HG03460 (cell line): Measurements from ENCODE around the gene CST9L.

Experiments
- ATAC-seq: cut with Tn5 transposase; IDR thresholded peaks from one replicate; pipeline ENCODE4 v1.9.1; 2021; ENCODE audit not compliant: unreplicated experiment

Gene CST9L

DNA sequence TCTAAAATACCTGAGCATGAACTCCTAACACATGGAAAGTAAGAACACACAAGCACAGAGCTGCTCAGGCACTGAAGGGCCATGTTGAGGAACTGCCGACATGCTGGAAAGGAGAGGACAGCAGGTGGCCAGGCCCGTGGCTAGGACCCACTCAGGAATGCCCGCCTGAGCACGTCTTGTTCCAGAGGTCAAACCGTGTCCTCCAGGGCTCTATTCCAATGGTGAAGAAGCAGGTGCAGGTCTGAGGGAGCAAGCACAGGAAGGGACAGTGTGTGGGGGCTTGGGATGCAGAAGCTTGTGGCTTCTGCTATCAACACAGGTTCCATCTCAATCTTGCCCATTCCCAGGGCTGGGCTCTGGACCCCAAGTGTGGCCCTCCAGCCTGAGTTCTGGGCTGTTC lies 20.7 kb downstream of the CST9L start:
- no peak for ATAC-seq

GRCh38 chr20:23546435-23547144 lies 21.7 kb downstream of the CST9L start:
- no peak for ATAC-seq

GRCh38 chr20:23544133-23544532 lies 24.2 kb downstream of the CST9L start:
- ATAC-seq: no peak

GRCh38 chr20:23542801-23543200 lies 25.5 kb downstream of the CST9L start:
- ATAC-seq: no peak

- no peak for ATAC-seq
Measured at GRCh38 chr20:23541776-23542175, 26.5 kb downstream of the CST9L start.

DNA sequence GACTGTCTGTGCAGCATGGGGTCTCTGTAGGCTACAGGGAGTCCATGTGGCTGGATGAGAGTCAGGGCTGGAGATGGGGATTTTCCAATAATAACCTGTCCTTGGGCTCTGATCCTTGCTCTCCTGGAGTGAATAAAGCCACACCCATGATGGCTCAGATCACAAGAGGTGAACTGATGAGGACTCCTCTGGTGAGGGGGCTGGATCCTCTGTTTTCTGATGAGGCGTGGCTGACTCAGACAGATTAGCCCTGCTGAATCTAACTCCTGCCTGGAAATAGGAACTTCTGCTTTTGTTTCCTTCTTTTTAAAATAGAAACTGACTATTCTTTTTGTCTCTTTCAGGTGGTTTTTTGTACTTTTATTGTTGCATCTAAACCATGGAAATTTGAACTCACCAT lies 27.0 kb downstream of the CST9L start:
- ATAC-seq: no peak

DNA sequence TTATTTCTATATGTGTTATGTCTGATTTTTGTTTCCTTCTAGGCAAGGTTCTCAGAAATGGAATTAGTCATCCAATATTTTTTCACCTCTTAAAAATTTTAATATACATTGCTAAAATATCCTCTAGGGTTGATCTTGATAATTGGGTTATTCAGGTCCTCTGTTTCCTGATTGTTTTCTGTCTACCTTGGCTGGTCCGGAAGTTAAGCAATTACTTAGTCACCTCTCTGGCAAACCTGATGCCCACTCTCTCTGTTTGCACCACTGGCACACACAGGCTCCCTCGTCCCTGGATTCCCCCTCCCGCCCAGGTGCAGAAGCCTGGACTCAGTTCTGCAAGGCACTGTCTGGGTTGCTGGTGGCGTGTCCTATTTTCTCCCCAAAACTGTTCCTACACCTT lies 27.7 kb downstream of the CST9L start:
- ATAC-seq: no peak

- ATAC-seq: no peak
Measured at GRCh38 chr20:23537030-23537429, 31.3 kb downstream of the CST9L start.

- no peak for ATAC-seq
Measured at GRCh38 chr20:23536328-23536974, 31.8 kb downstream of the CST9L start.

- no peak for ATAC-seq
Measured at GRCh38 chr20:23534801-23535593, 33.3 kb downstream of the CST9L start.

DNA sequence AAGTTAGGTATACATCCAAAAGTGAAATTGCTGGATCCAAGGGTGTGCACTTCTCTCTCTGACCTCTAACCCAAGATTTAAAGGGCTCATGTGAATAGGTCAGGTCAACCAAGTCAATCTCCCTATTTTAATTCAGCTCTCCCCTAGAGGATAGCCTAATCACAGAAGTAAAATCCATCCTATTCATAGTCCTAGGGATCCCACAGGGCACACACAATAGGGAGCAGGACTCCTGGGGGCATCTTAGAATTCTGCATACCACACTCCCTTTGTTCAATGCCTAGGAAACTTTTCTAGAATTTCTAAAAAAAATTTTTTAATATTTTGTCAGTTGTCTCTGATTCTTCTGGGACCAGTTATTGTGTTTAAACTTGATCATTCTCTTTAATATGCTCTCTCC lies 35.1 kb downstream of the CST9L start:
- ATAC-seq: no peak

- ATAC-seq: no peak
Measured at GRCh38 chr20:23532533-23532932, 35.8 kb downstream of the CST9L start.

DNA sequence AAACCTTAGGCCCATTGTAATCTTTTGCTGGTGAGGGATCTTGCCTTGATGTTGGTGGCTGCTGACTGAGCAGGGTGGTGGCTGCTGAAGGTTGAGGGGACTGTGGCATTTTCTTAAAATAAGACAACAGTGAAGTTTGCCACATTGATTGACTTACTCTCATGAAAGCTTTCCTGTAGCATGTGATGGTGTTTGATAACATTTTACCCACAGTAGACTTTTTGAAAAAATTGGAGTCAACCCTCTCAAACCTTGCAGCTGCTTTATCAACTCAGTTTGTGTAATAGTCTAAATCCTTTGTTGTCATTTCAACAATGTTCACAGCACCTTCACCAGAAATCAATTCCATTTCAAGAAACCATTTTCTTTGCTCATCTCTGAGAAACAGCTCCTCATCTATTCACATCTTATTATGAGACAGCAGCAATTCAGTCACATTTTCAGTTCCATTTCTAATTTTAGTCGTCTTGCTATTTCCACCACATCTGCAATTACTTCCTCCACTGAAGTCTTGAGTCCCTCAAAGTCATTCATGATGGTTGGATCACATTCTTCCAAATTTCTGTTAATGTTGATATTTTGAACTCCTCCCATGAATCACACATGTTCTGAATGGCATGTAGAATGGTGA lies 37.2 kb downstream of the CST9L start:
- no peak for ATAC-seq

DNA sequence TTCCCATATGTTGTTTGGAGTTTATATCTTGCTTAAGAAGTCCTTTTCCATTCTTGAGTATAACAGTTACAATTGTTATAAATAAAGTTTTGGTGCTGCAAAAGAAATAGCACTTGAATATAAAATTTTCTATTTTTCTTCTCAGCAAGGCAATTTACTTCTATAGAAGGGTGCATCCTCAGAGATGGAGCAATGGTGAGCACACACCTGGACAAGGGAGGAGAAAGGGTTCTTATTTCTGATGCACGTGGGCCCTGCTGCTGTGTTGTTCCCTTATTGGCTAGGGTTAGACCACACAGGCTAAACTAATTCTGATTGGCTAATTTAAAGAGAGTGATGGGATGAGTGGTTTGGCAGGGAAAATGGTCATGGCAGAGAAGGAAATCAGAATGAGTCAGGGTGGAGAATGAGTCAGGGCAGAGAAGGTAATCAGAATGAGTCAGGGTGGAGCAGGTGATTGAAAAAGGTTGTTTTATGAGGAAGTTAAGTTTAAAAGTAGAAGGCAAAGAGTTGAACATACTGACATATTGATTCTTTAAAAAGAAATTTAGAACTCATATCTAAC lies 39.3 kb downstream of the CST9L start:
- no peak for ATAC-seq

DNA sequence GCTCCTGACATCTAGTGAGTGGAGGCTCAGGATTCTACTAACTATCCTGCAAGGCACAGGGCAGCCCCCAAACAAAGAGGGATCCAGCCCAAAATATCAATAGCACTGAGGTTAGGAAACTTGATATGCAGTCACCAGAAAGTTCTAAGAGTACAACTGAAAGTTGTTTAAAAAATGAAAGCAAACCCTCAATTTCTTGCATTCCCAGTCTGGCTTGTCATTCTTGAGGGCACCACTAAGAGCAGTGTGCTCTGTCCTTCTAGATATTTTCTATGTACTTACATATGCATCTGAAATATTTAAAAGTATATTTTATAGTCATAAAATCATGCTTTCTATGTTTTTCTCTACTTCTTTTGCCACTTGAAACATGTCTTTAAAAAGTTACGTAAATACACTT lies 41.4 kb downstream of the CST9L start:
- no peak for ATAC-seq

GRCh38 chr20:23524146-23524545 lies 44.1 kb downstream of the CST9L start:
- no peak for ATAC-seq

- no peak for ATAC-seq
Measured at GRCh38 chr20:23520185-23520584, 48.1 kb downstream of the CST9L start.

- no peak for ATAC-seq
Measured at GRCh38 chr20:23519556-23519955, 48.7 kb downstream of the CST9L start.

DNA sequence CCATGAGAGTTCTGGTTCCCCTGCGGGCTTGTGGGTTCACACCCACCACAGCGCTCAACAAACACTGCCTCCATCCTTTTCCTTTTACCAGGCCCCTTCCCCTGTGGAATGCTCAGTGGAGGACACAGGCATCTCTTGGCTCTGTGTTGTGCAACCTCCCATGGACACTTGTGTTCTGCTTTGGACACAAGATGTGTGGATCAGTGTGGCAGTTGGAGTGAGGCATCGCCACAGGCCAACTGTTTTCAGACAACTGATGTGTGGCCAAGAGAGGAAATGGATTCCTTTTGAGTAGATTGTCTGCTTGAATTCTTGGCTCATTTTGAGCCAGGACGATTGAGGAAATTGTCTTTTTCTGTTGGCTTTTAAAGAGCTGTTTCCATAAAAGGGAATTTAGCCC lies 50.6 kb downstream of the CST9L start:
- ATAC-seq: no peak

- no peak for ATAC-seq
Measured at GRCh38 chr20:23515250-23515939, 52.9 kb downstream of the CST9L start.

DNA sequence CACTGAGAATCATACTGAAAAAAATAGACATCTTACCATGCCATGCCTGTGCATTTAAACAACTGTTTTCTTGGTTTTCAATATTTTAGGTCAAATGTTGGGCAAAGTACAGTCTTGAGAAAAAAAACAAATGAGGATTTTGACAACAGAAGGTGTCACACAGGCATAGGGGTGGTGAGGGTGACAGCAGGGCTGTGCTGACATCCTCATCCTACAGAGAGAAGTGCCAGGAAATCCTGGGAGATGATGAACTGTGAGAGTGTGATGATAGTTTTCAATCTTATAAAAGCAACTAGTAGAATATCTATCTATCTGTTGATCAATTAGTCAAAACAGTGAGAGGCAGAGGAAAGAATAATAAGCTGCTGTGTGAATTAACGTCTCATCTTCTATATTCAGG lies 53.4 kb downstream of the CST9L start:
- no peak for ATAC-seq
